ENCODE data around the gene EXOC6B.
"Not testable (repeated sequence)": the region's sequence is repeated elsewhere in the genome, so short reads cannot be mapped to it uniquely, and the experiment has no call there.

The EXOC6B gene

GRCh38 chr2:72439892-72440291 is 385.9 kb downstream of the EXOC6B start:
- H3K4me3 ChIP-seq (ENCODE audit: low read length), result no peak overlapping the region
- no peaks in the 10 kb centered on the region for H3K27me3 ChIP-seq (ENCODE audit: control insufficient read depth, insufficient read depth, low read length)
- H3K36me3 ChIP-seq (ENCODE audit: control insufficient read depth, low read depth, low read length), result no peaks in the 10 kb centered on the region
- no peaks in the 10 kb centered on the region for H3K4me1 ChIP-seq (ENCODE audit: control insufficient read depth, low read depth, low read length)
- no peak overlapping the region for H3K9ac ChIP-seq (ENCODE audit: low read length)
- peaks cover 3% of the 10 kb centered on the region for H3K9me3 ChIP-seq (ENCODE audit: control insufficient read depth, low read depth, low read length)
- no peak overlapping the region for H3K27ac ChIP-seq (ENCODE audit: low read length)

- H3K9ac ChIP-seq (ENCODE audit: low read length), result no peak overlapping the region
- no peak overlapping the region for H3K4me3 ChIP-seq (ENCODE audit: low read length)
- H3K27me3 ChIP-seq (ENCODE audit: control insufficient read depth, insufficient read depth, low read length), result no peaks in the 10 kb centered on the region
- H3K27ac ChIP-seq (ENCODE audit: low read length), result no peak overlapping the region
- no peaks in the 10 kb centered on the region for H3K36me3 ChIP-seq (ENCODE audit: control insufficient read depth, low read depth, low read length)
- no peaks in the 10 kb centered on the region for H3K9me3 ChIP-seq (ENCODE audit: control insufficient read depth, low read depth, low read length)
- H3K4me1 ChIP-seq (ENCODE audit: control insufficient read depth, low read depth, low read length), result no peaks in the 10 kb centered on the region
Observed at GRCh38 chr2:72438364-72438763, 387.5 kb downstream of the EXOC6B start.

GRCh38 chr2:72431737-72432136 is 394.1 kb downstream of the EXOC6B start:
- Histone ChIP-seq H3K4me1 (ENCODE audit: control insufficient read depth, low read depth, low read length) (no peaks in the 10 kb centered on the region), H3K9ac (ENCODE audit: low read length) (no peak overlapping the region), H3K4me3 (ENCODE audit: low read length) (no peak overlapping the region), H3K9me3 (ENCODE audit: control insufficient read depth, low read depth, low read length) (no peaks in the 10 kb centered on the region), H3K36me3 (ENCODE audit: control insufficient read depth, low read depth, low read length) (no peaks in the 10 kb centered on the region), H3K27me3 (ENCODE audit: control insufficient read depth, insufficient read depth, low read length) (no peaks in the 10 kb centered on the region), H3K27ac (ENCODE audit: low read length) (no peak overlapping the region)

GRCh38 chr2:72427022-72427861 is 398.6 kb downstream of the EXOC6B start:
- Histone ChIP-seq H3K27me3 (ENCODE audit: control insufficient read depth, insufficient read depth, low read length) (no peaks in the 10 kb centered on the region), H3K9ac (ENCODE audit: low read length) (no peak overlapping the region), H3K9me3 (ENCODE audit: control insufficient read depth, low read depth, low read length) (no peaks in the 10 kb centered on the region), H3K4me1 (ENCODE audit: control insufficient read depth, low read depth, low read length) (no peaks in the 10 kb centered on the region), H3K36me3 (ENCODE audit: control insufficient read depth, low read depth, low read length) (no peaks in the 10 kb centered on the region), H3K4me3 (ENCODE audit: low read length) (no peak overlapping the region), H3K27ac (ENCODE audit: low read length) (no peak overlapping the region)

- Histone ChIP-seq H3K27ac (ENCODE audit: low read length) (no peak overlapping the region), H3K9ac (ENCODE audit: low read length) (no peak overlapping the region), H3K9me3 (ENCODE audit: control insufficient read depth, low read depth, low read length) (no peaks in the 10 kb centered on the region), H3K27me3 (ENCODE audit: control insufficient read depth, insufficient read depth, low read length) (no peaks in the 10 kb centered on the region), H3K4me1 (ENCODE audit: control insufficient read depth, low read depth, low read length) (no peaks in the 10 kb centered on the region), H3K36me3 (ENCODE audit: control insufficient read depth, low read depth, low read length) (no peaks in the 10 kb centered on the region), H3K4me3 (ENCODE audit: low read length) (no peak overlapping the region)
Observed at GRCh38 chr2:72425996-72426395, 399.8 kb downstream of the EXOC6B start.

- Histone ChIP-seq H3K9me3 (ENCODE audit: control insufficient read depth, low read depth, low read length) (no peaks in the 10 kb centered on the region), H3K36me3 (ENCODE audit: control insufficient read depth, low read depth, low read length) (no peaks in the 10 kb centered on the region), H3K4me1 (ENCODE audit: control insufficient read depth, low read depth, low read length) (peaks cover 4% of the 10 kb centered on the region), H3K27ac (ENCODE audit: low read length) (no peak overlapping the region), H3K4me3 (ENCODE audit: low read length) (no peak overlapping the region), H3K9ac (ENCODE audit: low read length) (no peak overlapping the region), H3K27me3 (ENCODE audit: control insufficient read depth, insufficient read depth, low read length) (no peaks in the 10 kb centered on the region)
Observed at GRCh38 chr2:72423756-72424155, 402.1 kb downstream of the EXOC6B start.

GRCh38 chr2:72421771-72422379 is 404.0 kb downstream of the EXOC6B start:
- not testable (repeated sequence) for H3K9ac ChIP-seq (ENCODE audit: low read length); H3K4me3 ChIP-seq (ENCODE audit: low read length); H3K27me3 ChIP-seq (ENCODE audit: control insufficient read depth, insufficient read depth, low read length); H3K27ac ChIP-seq (ENCODE audit: low read length); H3K4me1 ChIP-seq (ENCODE audit: control insufficient read depth, low read depth, low read length); H3K36me3 ChIP-seq (ENCODE audit: control insufficient read depth, low read depth, low read length); H3K9me3 ChIP-seq (ENCODE audit: control insufficient read depth, low read depth, low read length)

- no peaks in the 10 kb centered on the region for H3K36me3 ChIP-seq (ENCODE audit: control insufficient read depth, low read depth, low read length)
- no peaks in the 10 kb centered on the region for H3K27me3 ChIP-seq (ENCODE audit: control insufficient read depth, insufficient read depth, low read length)
- H3K4me3 ChIP-seq (ENCODE audit: low read length), result no peak overlapping the region
- no peaks in the 10 kb centered on the region for H3K9me3 ChIP-seq (ENCODE audit: control insufficient read depth, low read depth, low read length)
- no peak overlapping the region for H3K9ac ChIP-seq (ENCODE audit: low read length)
- H3K4me1 ChIP-seq (ENCODE audit: control insufficient read depth, low read depth, low read length), result peaks cover 4% of the 10 kb centered on the region
- no peak overlapping the region for H3K27ac ChIP-seq (ENCODE audit: low read length)
Observed at GRCh38 chr2:72415781-72416475, 409.9 kb downstream of the EXOC6B start.

- Histone ChIP-seq H3K9me3 (ENCODE audit: control insufficient read depth, low read depth, low read length) (no peaks in the 10 kb centered on the region), H3K27me3 (ENCODE audit: control insufficient read depth, insufficient read depth, low read length) (no peaks in the 10 kb centered on the region), H3K4me1 (ENCODE audit: control insufficient read depth, low read depth, low read length) (peaks cover 4% of the 10 kb centered on the region), H3K9ac (ENCODE audit: low read length) (no peak overlapping the region), H3K27ac (ENCODE audit: low read length) (no peak overlapping the region), H3K36me3 (ENCODE audit: control insufficient read depth, low read depth, low read length) (no peaks in the 10 kb centered on the region), H3K4me3 (ENCODE audit: low read length) (no peak overlapping the region)
Observed at GRCh38 chr2:72415241-72415661, 410.6 kb downstream of the EXOC6B start.

GRCh38 chr2:72414137-72414760 is 411.6 kb downstream of the EXOC6B start:
- no peak overlapping the region for H3K27ac ChIP-seq (ENCODE audit: low read length)
- H3K36me3 ChIP-seq (ENCODE audit: control insufficient read depth, low read depth, low read length), result no peaks in the 10 kb centered on the region
- no peak overlapping the region for H3K4me3 ChIP-seq (ENCODE audit: low read length)
- peaks cover under 1% of the 10 kb centered on the region for H3K4me1 ChIP-seq (ENCODE audit: control insufficient read depth, low read depth, low read length)
- no peaks in the 10 kb centered on the region for H3K27me3 ChIP-seq (ENCODE audit: control insufficient read depth, insufficient read depth, low read length)
- H3K9ac ChIP-seq (ENCODE audit: low read length), result no peak overlapping the region
- H3K9me3 ChIP-seq (ENCODE audit: control insufficient read depth, low read depth, low read length), result no peaks in the 10 kb centered on the region

GRCh38 chr2:72413716-72414115 is 412.1 kb downstream of the EXOC6B start:
- H3K9me3 ChIP-seq (ENCODE audit: control insufficient read depth, low read depth, low read length), result no peaks in the 10 kb centered on the region
- H3K27ac ChIP-seq (ENCODE audit: low read length), result no peak overlapping the region
- H3K4me3 ChIP-seq (ENCODE audit: low read length), result no peak overlapping the region
- no peak overlapping the region for H3K9ac ChIP-seq (ENCODE audit: low read length)
- no peaks in the 10 kb centered on the region for H3K36me3 ChIP-seq (ENCODE audit: control insufficient read depth, low read depth, low read length)
- H3K27me3 ChIP-seq (ENCODE audit: control insufficient read depth, insufficient read depth, low read length), result no peaks in the 10 kb centered on the region
- H3K4me1 ChIP-seq (ENCODE audit: control insufficient read depth, low read depth, low read length), result no peaks in the 10 kb centered on the region
